HFFc6 (cell line): ENCODE results near the gene NEK7. TPM values are rescaled to one million over a fixed set of nuclear protein-coding genes. Genes with fewer than 3 reads are reported as not detected.

ENCODE experiments used
- DNase-seq: peaks from one replicate; pipeline ENCODE4 v3.0.0-alpha.2; 2018
- H3K27ac Mint-ChIP-seq: 2 replicates; pipeline ENCODE4 v1.8.0; 2020; ENCODE audit warnings: mild to moderate bottlenecking, mixed read lengths
- H3K27me3 Mint-ChIP-seq: 2 replicates; pipeline ENCODE4 v1.8.0; 2021; ENCODE audit warnings: mild to moderate bottlenecking, moderate library complexity, mixed read lengths; ENCODE audit not compliant: insufficient read depth
- H3K36me3 Mint-ChIP-seq: 2 replicates; pipeline ENCODE4 v1.8.0; 2021; ENCODE audit warnings: low read depth, mixed read lengths
- H3K4me1 Mint-ChIP-seq: 2 replicates; pipeline ENCODE4 v1.8.0; 2020; ENCODE audit warnings: low read depth, mixed read lengths
- H3K4me3 Mint-ChIP-seq: 2 replicates; pipeline ENCODE4 v1.8.0; 2020; ENCODE audit warnings: mild to moderate bottlenecking, moderate library complexity, mixed read lengths
- H3K9me3 Mint-ChIP-seq: 2 replicates; pipeline ENCODE4 v1.8.0; 2020; ENCODE audit warnings: mild to moderate bottlenecking, mixed read lengths
- CTCF ChIP-seq: fragments of 200-600 bp; sonication (generic); IDR thresholded peaks from 2 replicates; pipeline ENCODE4 v1.5.0; 2021; ENCODE audit warnings: antibody characterized with exemption, mild to moderate bottlenecking
- total RNA-seq, 6 experiments: library from RNA; stranded (reverse); fragmentation: NEBNext Ultra II Directional; extraction: Animal tissue kit (Norgen Biotek cat#: 25700); gene quantifications; 2 replicates in 1 of 6; 3 replicates in 5 of 6; pipeline ENCODE4 v1.2.3, GENCODE V29; 2021

Gene NEK7
- total RNA-seq, 6 experiments from 2014 or later: 452 to 692 (median 485) TPM

GRCh38 chr1:198116069-198116468 is 40.7 kb upstream of the NEK7 start:
- no peak for DNase-seq
- Mint-ChIP-seq H3K4me3 (no peak overlapping the region), H3K27ac (peak overlapping the region; percentile 47; the same call in 1 of the 2 replicates), H3K4me1 (peaks cover 27% of the 10 kb centered on the region), H3K36me3 (no peaks in the 10 kb centered on the region), H3K27me3 (no peaks in the 10 kb centered on the region; the same call in 1 of the 2 replicates), H3K9me3 (no peaks in the 10 kb centered on the region)
- TF ChIP-seq CTCF: no peak

DNA sequence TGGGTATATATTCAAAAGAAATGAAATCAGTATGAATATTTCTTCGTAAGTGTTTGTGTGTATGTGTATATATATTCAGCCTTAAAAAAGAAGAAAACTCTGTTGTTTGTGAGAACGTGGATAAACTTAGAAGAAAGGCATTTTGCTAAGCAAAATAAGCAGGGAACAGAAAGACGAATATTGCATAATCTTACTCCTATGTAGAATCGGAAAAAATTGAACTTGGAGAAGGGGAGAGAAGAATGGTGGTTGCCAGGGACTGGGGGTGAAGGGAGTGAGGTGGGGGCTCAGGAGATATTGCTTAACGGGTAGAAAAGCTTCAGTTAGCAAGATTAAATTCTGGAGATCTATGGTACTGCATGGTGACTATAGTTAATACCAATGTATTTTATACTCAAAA is 40.3 kb upstream of the NEK7 start:
- Mint-ChIP-seq H3K27me3 (no peaks in the 10 kb centered on the region; the same call in 1 of the 2 replicates), H3K4me1 (peaks cover 27% of the 10 kb centered on the region), H3K4me3 (no peak overlapping the region), H3K36me3 (no peaks in the 10 kb centered on the region), H3K9me3 (no peaks in the 10 kb centered on the region), H3K27ac (peak overlapping the region; percentile 47)
- TF ChIP-seq CTCF: no peak
- no peak for DNase-seq

- H3K27ac Mint-ChIP-seq: no peak overlapping the region
- TF ChIP-seq CTCF: no peak
- H3K9me3 Mint-ChIP-seq: no peaks in the 10 kb centered on the region
- no peaks in the 10 kb centered on the region for H3K36me3 Mint-ChIP-seq
- no peak overlapping the region for H3K4me3 Mint-ChIP-seq
- H3K27me3 Mint-ChIP-seq: no peaks in the 10 kb centered on the region; the same call in 1 of the 2 replicates
- no peak for DNase-seq
- peaks cover 22% of the 10 kb centered on the region for H3K4me1 Mint-ChIP-seq
These were observed 39.5 kb upstream of the NEK7 start for GRCh38 chr1:198117267-198117666.

DNA sequence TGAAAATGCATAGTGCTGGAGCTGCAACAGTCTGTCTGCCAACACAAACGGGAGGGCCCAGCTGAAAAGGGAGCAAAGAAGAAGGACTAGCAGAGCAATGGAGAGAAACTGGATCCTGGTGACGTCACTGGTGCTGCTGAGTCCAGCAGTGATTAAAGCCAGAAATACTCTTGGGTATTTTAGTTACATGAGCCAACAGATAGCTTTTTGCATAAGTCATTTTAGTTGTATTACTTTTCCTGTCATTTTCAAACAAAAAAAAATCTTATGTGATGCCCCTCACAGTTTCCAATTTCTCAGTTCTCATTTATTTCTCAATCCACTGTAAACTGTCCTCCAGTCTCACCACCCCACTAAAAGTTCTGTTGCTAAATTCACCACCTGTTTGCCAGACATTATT is 38.7 kb upstream of the NEK7 start:
- Mint-ChIP-seq H3K4me1 (peaks cover 22% of the 10 kb centered on the region), H3K9me3 (no peaks in the 10 kb centered on the region), H3K36me3 (no peaks in the 10 kb centered on the region), H3K27ac (no peak overlapping the region), H3K27me3 (no peaks in the 10 kb centered on the region; the same call in 1 of the 2 replicates), H3K4me3 (no peak overlapping the region)
- no peak for TF ChIP-seq CTCF
- peak; percentile 78 for DNase-seq

DNA sequence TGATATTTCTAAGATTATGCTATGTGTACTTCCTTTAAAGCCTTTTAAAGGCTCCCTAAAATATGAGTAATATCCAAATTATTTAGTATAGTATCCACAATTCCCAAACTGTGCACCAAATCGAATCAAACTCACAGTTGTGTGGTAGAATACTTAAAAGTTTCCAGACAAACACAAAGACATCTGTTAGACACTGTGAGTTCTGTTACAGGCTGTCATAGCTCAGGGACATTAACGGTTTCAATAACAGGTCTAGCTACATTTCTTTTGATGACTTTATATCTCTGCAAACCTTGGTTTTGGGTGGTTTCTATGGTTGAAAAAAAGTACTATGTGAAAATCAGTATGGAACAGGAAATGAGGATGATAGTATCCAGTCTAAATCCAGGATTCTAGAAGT is 36.9 kb upstream of the NEK7 start:
- no peaks in the 10 kb centered on the region for H3K27me3 Mint-ChIP-seq
- DNase-seq: no peak
- H3K4me1 Mint-ChIP-seq: peaks cover 23% of the 10 kb centered on the region
- H3K9me3 Mint-ChIP-seq: no peaks in the 10 kb centered on the region
- H3K4me3 Mint-ChIP-seq: no peak overlapping the region
- no peaks in the 10 kb centered on the region for H3K36me3 Mint-ChIP-seq
- H3K27ac Mint-ChIP-seq: no peak overlapping the region
- no peak for TF ChIP-seq CTCF
